BLaER1 (cell line): ENCODE data around the gene C5orf15.
"Not testable (repeated sequence)": the region's sequence is repeated elsewhere in the genome, so short reads cannot be mapped to it uniquely, and the experiment has no call there.

Experiments
- H3K27ac ChIP-seq: shearing (Covaris generic); formaldehyde crosslinking; 2 replicates; pipeline ENCODE4 v1.8.1; 2022
- H3K27me3 ChIP-seq: shearing (Covaris generic); formaldehyde crosslinking; 2 replicates; pipeline ENCODE4 v1.8.1; 2022
- H3K36me3 ChIP-seq: shearing (Covaris generic); formaldehyde crosslinking; 2 replicates; pipeline ENCODE4 v1.8.1; 2022
- H3K4me1 ChIP-seq: shearing (Covaris generic); formaldehyde crosslinking; 2 replicates; pipeline ENCODE4 v1.8.1; 2022
- H3K4me2 ChIP-seq: shearing (Covaris generic); formaldehyde crosslinking; 2 replicates; pipeline ENCODE4 v1.8.1; 2022
- H3K4me3 ChIP-seq: shearing (Covaris generic); formaldehyde crosslinking; 2 replicates; pipeline ENCODE4 v1.8.1; 2022
- H3K9ac ChIP-seq: shearing (Covaris generic); formaldehyde crosslinking; 2 replicates; pipeline ENCODE4 v1.8.1; 2022
- H3K9me3 ChIP-seq: shearing (Covaris generic); formaldehyde crosslinking; 2 replicates; pipeline ENCODE4 v1.8.1; 2022
- H4K20me1 ChIP-seq: shearing (Covaris generic); formaldehyde crosslinking; 2 replicates; pipeline ENCODE4 v1.8.1; 2022
- Cebpa-rat ChIP-seq: shearing (Covaris generic); IDR thresholded peaks from 2 replicates; pipeline ENCODE4 v1.8.1; 2022

Gene C5orf15

GRCh38 chr5:133963493-133964128, 4.8 kb downstream of the C5orf15 start:
- Histone ChIP-seq H4K20me1 (peaks cover 65% of the 10 kb centered on the region), H3K4me1 (peaks cover 37% of the 10 kb centered on the region), H3K27me3 (no peaks in the 10 kb centered on the region), H3K9ac (no peak overlapping the region), H3K4me2 (no peak overlapping the region; the same call in 1 of the 2 replicates), H3K4me3 (no peak overlapping the region), H3K27ac (no peak overlapping the region), H3K36me3 (peaks cover 32% of the 10 kb centered on the region), H3K9me3 (0 out of 2 replicates have a peak, but pooled peaks cover 8% of the 10 kb centered on the region)
- TF ChIP-seq Cebpa-rat: no peak

- Histone ChIP-seq H3K27me3 (no peaks in the 10 kb centered on the region), H3K4me1 (peaks cover 41% of the 10 kb centered on the region), H3K27ac (no peak overlapping the region), H3K4me2 (no peak overlapping the region; the same call in 1 of the 2 replicates), H4K20me1 (peaks cover 63% of the 10 kb centered on the region), H3K36me3 (peaks cover 37% of the 10 kb centered on the region), H3K4me3 (no peak overlapping the region), H3K9me3 (0 out of 2 replicates have a peak, but pooled peaks cover 8% of the 10 kb centered on the region), H3K9ac (no peak overlapping the region)
- TF ChIP-seq Cebpa-rat: no peak
These were observed 5.5 kb downstream of the C5orf15 start for GRCh38 chr5:133962801-133963476.

GRCh38 chr5:133962131-133962530, 6.3 kb downstream of the C5orf15 start:
- Histone ChIP-seq H3K27ac (no peak overlapping the region), H3K27me3 (no peaks in the 10 kb centered on the region), H3K4me2 (no peak overlapping the region), H3K36me3 (peaks cover 44% of the 10 kb centered on the region), H3K4me3 (no peak overlapping the region), H3K9ac (no peak overlapping the region), H3K9me3 (0 out of 2 replicates have a peak, but pooled peaks cover 8% of the 10 kb centered on the region), H4K20me1 (peaks cover 55% of the 10 kb centered on the region), H3K4me1 (peaks cover 42% of the 10 kb centered on the region)
- no peak for TF ChIP-seq Cebpa-rat

- H3K36me3 ChIP-seq: peaks cover 60% of the 10 kb centered on the region
- 0 out of 2 replicates have a peak, but pooled peaks cover 8% of the 10 kb centered on the region for H3K9me3 ChIP-seq
- no peak overlapping the region for H3K4me2 ChIP-seq
- no peaks in the 10 kb centered on the region for H3K27me3 ChIP-seq
- no peak overlapping the region for H3K27ac ChIP-seq
- H4K20me1 ChIP-seq: peaks cover 40% of the 10 kb centered on the region
- peaks cover 31% of the 10 kb centered on the region for H3K4me1 ChIP-seq
- H3K4me3 ChIP-seq: no peak overlapping the region
- no peak for TF ChIP-seq Cebpa-rat
- H3K9ac ChIP-seq: no peak overlapping the region
These were observed 8.8 kb downstream of the C5orf15 start for GRCh38 chr5:133959643-133960042.

GRCh38 chr5:133957591-133957990, 10.8 kb downstream of the C5orf15 start:
- peak overlapping the region; percentile 13 for H3K4me2 ChIP-seq
- H3K27ac ChIP-seq: no peak overlapping the region
- H3K9ac ChIP-seq: no peak overlapping the region
- peaks cover 20% of the 10 kb centered on the region for H4K20me1 ChIP-seq
- H3K36me3 ChIP-seq: peaks cover 77% of the 10 kb centered on the region
- H3K27me3 ChIP-seq: no peaks in the 10 kb centered on the region
- H3K9me3 ChIP-seq: no peaks in the 10 kb centered on the region
- H3K4me1 ChIP-seq: peaks cover 19% of the 10 kb centered on the region
- no peak for TF ChIP-seq Cebpa-rat
- no peak overlapping the region for H3K4me3 ChIP-seq

- peak overlapping the region; percentile 13; the same call in 1 of the 2 replicates for H3K4me2 ChIP-seq
- H3K4me3 ChIP-seq: no peak overlapping the region
- peaks cover 16% of the 10 kb centered on the region for H3K4me1 ChIP-seq
- no peak overlapping the region for H3K27ac ChIP-seq
- H3K9ac ChIP-seq: no peak overlapping the region
- no peak for TF ChIP-seq Cebpa-rat
- no peaks in the 10 kb centered on the region for H3K9me3 ChIP-seq
- H4K20me1 ChIP-seq: peaks cover 15% of the 10 kb centered on the region
- peaks cover 72% of the 10 kb centered on the region for H3K36me3 ChIP-seq
- no peaks in the 10 kb centered on the region for H3K27me3 ChIP-seq
These were observed 11.3 kb downstream of the C5orf15 start for GRCh38 chr5:133957080-133957479.

GRCh38 chr5:133956196-133956595, 12.2 kb downstream of the C5orf15 start:
- peaks cover 71% of the 10 kb centered on the region for H3K36me3 ChIP-seq
- peaks cover 10% of the 10 kb centered on the region; the same call in 1 of the 2 replicates for H4K20me1 ChIP-seq
- not testable (repeated sequence) for H3K4me3 ChIP-seq, H3K9ac ChIP-seq, H3K9me3 ChIP-seq, H3K27ac ChIP-seq, H3K27me3 ChIP-seq, H3K4me2 ChIP-seq
- peaks cover 16% of the 10 kb centered on the region for H3K4me1 ChIP-seq

GRCh38 chr5:133953568-133954145, 14.8 kb downstream of the C5orf15 start:
- Histone ChIP-seq H3K4me3 (no peak overlapping the region), H3K4me1 (peaks cover 16% of the 10 kb centered on the region), H4K20me1 (no peaks in the 10 kb centered on the region), H3K27me3 (no peaks in the 10 kb centered on the region), H3K9ac (no peak overlapping the region), H3K36me3 (peaks cover 54% of the 10 kb centered on the region), H3K9me3 (no peaks in the 10 kb centered on the region), H3K27ac (no peak overlapping the region), H3K4me2 (no peak overlapping the region)
- TF ChIP-seq Cebpa-rat: no peak

GRCh38 chr5:133952729-133953567, 15.5 kb downstream of the C5orf15 start:
- no peak overlapping the region for H3K4me2 ChIP-seq
- no peaks in the 10 kb centered on the region for H4K20me1 ChIP-seq
- peaks cover 50% of the 10 kb centered on the region for H3K36me3 ChIP-seq
- TF ChIP-seq Cebpa-rat: no peak
- no peak overlapping the region; the same call in 1 of the 2 replicates for H3K27ac ChIP-seq
- H3K9me3 ChIP-seq: no peaks in the 10 kb centered on the region
- no peaks in the 10 kb centered on the region for H3K27me3 ChIP-seq
- H3K9ac ChIP-seq: no peak overlapping the region
- no peak overlapping the region for H3K4me3 ChIP-seq
- peaks cover 12% of the 10 kb centered on the region for H3K4me1 ChIP-seq
